Measurements from ENCODE around the gene MYRF. TPM values are rescaled to one million over a fixed set of nuclear protein-coding genes. Genes with fewer than 3 reads are reported as not detected.

The MYRF gene
- total RNA-seq, 1 donor from 2014 or later, result 1.9 TPM

GRCh38 chr11:61777234-61778090 lies 25.0 kb downstream of the MYRF start:
- H3K4me2 ChIP-seq, result no peak overlapping the region
- peaks cover 5% of the 10 kb centered on the region for H3K36me3 Mint-ChIP-seq
- no peaks in the 10 kb centered on the region for H3K9me3 ChIP-seq (ENCODE audit: low read depth)
- peaks cover 6% of the 10 kb centered on the region for H3F3A ChIP-seq (ENCODE audit: low read depth)
- no peaks in the 10 kb centered on the region for H3K4me1 ChIP-seq
- H3K27me3 Mint-ChIP-seq (ENCODE audit: insufficient read depth, low read depth), result no peaks in the 10 kb centered on the region
- H3K4me3 ChIP-seq, result no peak overlapping the region
- H3K4me3 Mint-ChIP-seq, result peak overlapping the region; percentile 42
- no peak overlapping the region for H3K27ac Mint-ChIP-seq
- no peaks in the 10 kb centered on the region for H3K9me3 Mint-ChIP-seq
- TF ChIP-seq CTCF (IDR thresholded peaks at IDR 0.05), result no peak
- TF ChIP-seq EZH2phosphoT487 (IDR thresholded peaks at IDR 0.05), result no peak
- TF ChIP-seq EZH2 (IDR thresholded peaks at IDR 0.05), result no peak
- H3K27ac ChIP-seq, result no peak overlapping the region
- no peak overlapping the region for H2AFZ ChIP-seq (replicated peaks)
- H4K20me1 ChIP-seq (ENCODE audit: low read depth), result no peaks in the 10 kb centered on the region
- H3K27me3 ChIP-seq, result no peaks in the 10 kb centered on the region
- no peak overlapping the region for H3K9ac ChIP-seq
- H3K4me1 Mint-ChIP-seq, result peaks cover 20% of the 10 kb centered on the region
- H3K36me3 ChIP-seq, result no peaks in the 10 kb centered on the region
- H3K79me2 ChIP-seq (ENCODE audit: low read depth), result no peaks in the 10 kb centered on the region
- DNase-seq (ENCODE audit: low spot score), result no peak

- H3K4me3 ChIP-seq, result no peak overlapping the region
- H3K27me3 ChIP-seq, result no peaks in the 10 kb centered on the region
- H3K36me3 ChIP-seq, result no peaks in the 10 kb centered on the region
- Mint-ChIP-seq H3K4me1 (peaks cover 16% of the 10 kb centered on the region), H3K9me3 (no peaks in the 10 kb centered on the region), H3K4me3 (no peak overlapping the region), H3K27ac (no peak overlapping the region), H3K36me3 (peaks cover 5% of the 10 kb centered on the region), H3K27me3 (ENCODE audit: insufficient read depth, low read depth) (peaks cover 5% of the 10 kb centered on the region)
- no peak for DNase-seq (ENCODE audit: low spot score)
- no peak overlapping the region for H3K27ac ChIP-seq
- TF ChIP-seq CTCF (IDR thresholded peaks at IDR 0.05), result no peak
- TF ChIP-seq EZH2phosphoT487 (IDR thresholded peaks at IDR 0.05), result no peak
- TF ChIP-seq EZH2 (IDR thresholded peaks at IDR 0.05), result no peak
- H4K20me1 ChIP-seq (ENCODE audit: low read depth), result no peaks in the 10 kb centered on the region
- no peaks in the 10 kb centered on the region for H3K4me1 ChIP-seq
- H2AFZ ChIP-seq (replicated peaks), result no peak overlapping the region
- H3K79me2 ChIP-seq (ENCODE audit: low read depth), result no peaks in the 10 kb centered on the region
- H3K9ac ChIP-seq, result no peak overlapping the region
- peaks cover 7% of the 10 kb centered on the region for H3F3A ChIP-seq (ENCODE audit: low read depth)
- H3K4me2 ChIP-seq, result no peak overlapping the region
- H3K9me3 ChIP-seq (ENCODE audit: low read depth), result no peaks in the 10 kb centered on the region
Observed at GRCh38 chr11:61778357-61778886, 26.0 kb downstream of the MYRF start.

GRCh38 chr11:61778920-61779650 lies 26.6 kb downstream of the MYRF start:
- Mint-ChIP-seq H3K9me3 (no peaks in the 10 kb centered on the region), H3K27me3 (ENCODE audit: insufficient read depth, low read depth) (peaks cover 5% of the 10 kb centered on the region), H3K4me1 (peaks cover 13% of the 10 kb centered on the region), H3K36me3 (peaks cover 7% of the 10 kb centered on the region), H3K27ac (no peak overlapping the region), H3K4me3 (no peak overlapping the region)
- Histone ChIP-seq H4K20me1 (ENCODE audit: low read depth) (no peaks in the 10 kb centered on the region), H3K4me3 (no peak overlapping the region), H3K79me2 (ENCODE audit: low read depth) (no peaks in the 10 kb centered on the region), H3K9ac (no peak overlapping the region), H2AFZ (replicated peaks) (no peak overlapping the region), H3F3A (ENCODE audit: low read depth) (peaks cover 7% of the 10 kb centered on the region), H3K27ac (no peak overlapping the region), H3K9me3 (ENCODE audit: low read depth) (no peaks in the 10 kb centered on the region), H3K4me1 (no peaks in the 10 kb centered on the region), H3K4me2 (no peak overlapping the region), H3K27me3 (no peaks in the 10 kb centered on the region), H3K36me3 (no peaks in the 10 kb centered on the region)
- no peak for TF ChIP-seq EZH2phosphoT487 (IDR thresholded peaks at IDR 0.05)
- TF ChIP-seq EZH2 (IDR thresholded peaks at IDR 0.05), result no peak
- no peak for TF ChIP-seq CTCF (IDR thresholded peaks at IDR 0.05)
- no peak for DNase-seq (ENCODE audit: low spot score)

Measured in neural progenitor cell (in vitro differentiated cells).